ENCODE results near the gene KIF23. TPM values are rescaled to one million over a fixed set of nuclear protein-coding genes. Genes with fewer than 3 reads are reported as not detected.

Gene KIF23
- total RNA-seq, 2 experiments from 2014 or later: 54.0 to 61.6 TPM

DNA sequence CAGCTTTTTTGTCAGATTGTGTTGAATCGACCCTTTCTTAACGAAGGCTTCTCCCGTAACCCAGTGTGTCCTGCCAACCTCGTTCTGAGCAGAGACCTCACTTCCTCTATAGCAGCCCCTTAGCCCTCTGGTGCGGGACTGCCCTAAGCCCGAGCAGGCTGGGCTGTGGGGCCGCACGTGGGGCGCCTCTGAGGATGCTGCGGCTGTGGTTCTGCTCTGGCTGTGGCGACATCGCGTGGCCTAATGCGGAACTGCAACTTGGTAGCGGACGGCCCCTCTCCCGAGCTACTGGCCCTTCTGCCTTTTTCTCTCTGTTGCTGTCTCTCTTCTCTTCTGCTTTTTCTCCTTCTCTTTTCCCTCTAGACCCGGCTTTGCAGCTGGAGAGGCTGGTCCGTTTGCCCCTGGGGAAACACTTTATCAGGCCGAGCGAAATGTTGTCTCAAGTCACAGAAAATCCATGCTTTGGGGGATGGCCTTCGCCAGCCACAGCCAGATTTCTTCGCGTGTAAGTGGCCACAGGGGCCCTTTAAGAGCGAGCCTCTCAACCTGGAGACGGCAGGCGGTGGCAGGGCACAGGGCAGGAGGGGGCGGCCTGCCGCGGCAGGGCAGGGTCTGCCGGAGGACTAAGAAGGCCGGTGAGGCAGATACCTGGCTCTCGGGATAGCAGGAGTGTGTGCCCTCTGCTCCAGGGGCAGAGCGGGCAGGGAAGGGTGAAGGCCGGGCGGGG, 19.4 kb upstream of the KIF23 start:
- POLR2A ChIA-PET: no interaction called here
- no peaks in the 10 kb centered on the region for H3K36me3 ChIP-seq (ENCODE audit: insufficient read depth, low read length)
- H3K4me3 ChIP-seq (ENCODE audit: low read depth, low read length, poor library complexity, severe bottlenecking): no peak overlapping the region
- H2AFZ ChIP-seq (ENCODE audit: low read length): peak overlapping the region; percentile 75; the same call in 1 of the 2 replicates
- TF ChIP-seq, protein P1, sequence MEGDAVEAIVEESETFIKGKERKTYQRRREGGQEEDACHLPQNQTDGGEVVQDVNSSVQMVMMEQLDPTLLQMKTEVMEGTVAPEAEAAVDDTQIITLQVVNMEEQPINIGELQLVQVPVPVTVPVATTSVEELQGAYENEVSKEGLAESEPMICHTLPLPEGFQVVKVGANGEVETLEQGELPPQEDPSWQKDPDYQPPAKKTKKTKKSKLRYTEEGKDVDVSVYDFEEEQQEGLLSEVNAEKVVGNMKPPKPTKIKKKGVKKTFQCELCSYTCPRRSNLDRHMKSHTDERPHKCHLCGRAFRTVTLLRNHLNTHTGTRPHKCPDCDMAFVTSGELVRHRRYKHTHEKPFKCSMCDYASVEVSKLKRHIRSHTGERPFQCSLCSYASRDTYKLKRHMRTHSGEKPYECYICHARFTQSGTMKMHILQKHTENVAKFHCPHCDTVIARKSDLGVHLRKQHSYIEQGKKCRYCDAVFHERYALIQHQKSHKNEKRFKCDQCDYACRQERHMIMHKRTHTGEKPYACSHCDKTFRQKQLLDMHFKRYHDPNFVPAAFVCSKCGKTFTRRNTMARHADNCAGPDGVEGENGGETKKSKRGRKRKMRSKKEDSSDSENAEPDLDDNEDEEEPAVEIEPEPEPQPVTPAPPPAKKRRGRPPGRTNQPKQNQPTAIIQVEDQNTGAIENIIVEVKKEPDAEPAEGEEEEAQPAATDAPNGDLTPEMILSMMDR (conservative IDR thresholded peaks at IDR 0.05; ENCODE audit: low read length): peak; percentile 94
- TF ChIP-seq EZH2phosphoT487 (IDR thresholded peaks at IDR 0.05; ENCODE audit: borderline replicate concordance, low read depth, low read length): no peak
- DNase-seq (ENCODE audit: low spot score): peak; percentile 83
- no TSS peak for BruUV-seq (replicated peaks)
- CTCF ChIA-PET (ENCODE audit: unreplicated experiment): interaction anchor here (1.0 to 1.2 kb wide), 2 partner anchors 336 to 337 kb away, joined by 3 to 4 read pairs; no protein-coding TSS in a partner anchor
- no peak overlapping the region for H3K27ac ChIP-seq (ENCODE audit: low read depth, low read length, poor library complexity, severe bottlenecking)
- peaks cover 5% of the 10 kb centered on the region for H3K4me1 ChIP-seq (ENCODE audit: insufficient read depth, low read length, poor library complexity, severe bottlenecking)
- intact Hi-C loops (cut with micrococcal nuclease; ENCODE audit: unreplicated experiment): loop anchor here (1.0 kb wide), 1 partner anchor 335 kb away; no protein-coding TSS in a partner anchor
- H3K9me3 ChIP-seq (ENCODE audit: low read length): no peaks in the 10 kb centered on the region
- no peaks in the 10 kb centered on the region for H4K20me1 ChIP-seq (ENCODE audit: insufficient read depth, low read length)
- H3K9me2 ChIP-seq (ENCODE audit: insufficient read depth, low read length): no peaks in the 10 kb centered on the region
- no peaks in the 10 kb centered on the region for H3K79me2 ChIP-seq (ENCODE audit: insufficient read depth, low read depth, low read length)
- peak overlapping the region; percentile 38; the same call in 1 of the 2 replicates for H3K4me2 ChIP-seq (ENCODE audit: low read length)

DNA sequence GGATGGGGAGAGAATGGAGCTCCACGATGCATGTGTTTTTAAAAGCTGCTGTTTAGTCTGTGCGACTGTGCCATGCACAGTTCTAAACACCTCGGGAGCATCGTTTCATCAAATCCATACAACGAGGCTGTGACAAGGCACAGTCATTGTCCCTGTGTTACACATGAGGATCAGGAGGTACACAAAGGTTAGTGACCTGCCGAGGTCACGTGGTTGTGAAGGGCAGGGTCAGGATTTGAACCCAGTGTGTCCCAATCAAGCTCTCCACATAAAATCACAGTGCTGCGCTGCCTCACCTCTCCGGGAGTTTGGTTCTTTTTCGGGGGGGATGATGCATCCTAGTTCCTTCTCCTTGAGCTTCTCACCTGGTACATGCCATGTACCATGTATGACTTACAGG, 18.7 kb upstream of the KIF23 start:
- Histone ChIP-seq H3K27ac (ENCODE audit: low read depth, low read length, poor library complexity, severe bottlenecking) (no peak overlapping the region), H3K4me1 (ENCODE audit: insufficient read depth, low read length, poor library complexity, severe bottlenecking) (peaks cover 5% of the 10 kb centered on the region), H2AFZ (ENCODE audit: low read length) (no peak overlapping the region), H4K20me1 (ENCODE audit: insufficient read depth, low read length) (no peaks in the 10 kb centered on the region), H3K9me3 (ENCODE audit: low read length) (no peaks in the 10 kb centered on the region), H3K4me3 (ENCODE audit: low read depth, low read length, poor library complexity, severe bottlenecking) (no peak overlapping the region), H3K9me2 (ENCODE audit: insufficient read depth, low read length) (no peaks in the 10 kb centered on the region), H3K79me2 (ENCODE audit: insufficient read depth, low read depth, low read length) (no peaks in the 10 kb centered on the region), H3K4me2 (ENCODE audit: low read length) (no peak overlapping the region), H3K36me3 (ENCODE audit: insufficient read depth, low read length) (no peaks in the 10 kb centered on the region)
- BruUV-seq (replicated peaks): no TSS peak
- no peak for DNase-seq (ENCODE audit: low spot score)
- TF ChIP-seq, protein P1 (conservative IDR thresholded peaks at IDR 0.05; ENCODE audit: low read length): no peak
- TF ChIP-seq EZH2phosphoT487 (IDR thresholded peaks at IDR 0.05; ENCODE audit: borderline replicate concordance, low read depth, low read length): no peak
- CTCF ChIA-PET (ENCODE audit: unreplicated experiment): interaction anchor here (1.2 kb wide), 1 partner anchor 338 kb away, joined by 4 read pairs; no protein-coding TSS in a partner anchor
- intact Hi-C loops (cut with micrococcal nuclease; ENCODE audit: unreplicated experiment): no loop called here
- POLR2A ChIA-PET: interaction anchor here (1.3 kb wide), 1 partner anchor 20 kb away, joined by 3 read pairs; no protein-coding TSS in a partner anchor

DNA sequence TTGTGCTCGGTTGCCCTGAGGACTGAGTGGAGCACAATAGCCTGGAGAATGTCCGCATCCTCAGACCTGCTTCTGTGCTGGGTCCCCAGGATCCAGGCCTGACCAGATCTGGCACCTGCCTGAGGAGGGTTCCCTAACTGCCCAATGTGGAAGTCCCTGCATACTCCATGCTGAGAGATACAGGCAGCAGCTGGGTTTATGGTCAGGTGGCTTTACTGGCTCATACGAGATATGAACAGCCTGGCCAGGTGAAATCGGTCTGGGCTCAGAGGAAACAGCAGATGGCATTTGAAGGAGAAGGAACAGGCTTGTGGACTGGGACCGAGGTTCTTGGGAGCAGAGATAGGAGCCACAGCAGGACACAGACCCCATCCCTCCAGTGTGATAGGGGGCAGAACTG, 18.2 kb upstream of the KIF23 start:
- Histone ChIP-seq H3K27ac (ENCODE audit: low read depth, low read length, poor library complexity, severe bottlenecking) (no peak overlapping the region), H3K36me3 (ENCODE audit: insufficient read depth, low read length) (no peaks in the 10 kb centered on the region), H4K20me1 (ENCODE audit: insufficient read depth, low read length) (no peaks in the 10 kb centered on the region), H3K4me3 (ENCODE audit: low read depth, low read length, poor library complexity, severe bottlenecking) (no peak overlapping the region), H3K4me2 (ENCODE audit: low read length) (no peak overlapping the region), H2AFZ (ENCODE audit: low read length) (no peak overlapping the region), H3K79me2 (ENCODE audit: insufficient read depth, low read depth, low read length) (no peaks in the 10 kb centered on the region), H3K4me1 (ENCODE audit: insufficient read depth, low read length, poor library complexity, severe bottlenecking) (peaks cover 5% of the 10 kb centered on the region), H3K9me3 (ENCODE audit: low read length) (no peaks in the 10 kb centered on the region), H3K9me2 (ENCODE audit: insufficient read depth, low read length) (no peaks in the 10 kb centered on the region)
- ChIA-PET POLR2A (interaction anchor here (1.3 kb wide), 1 partner anchor 20 kb away, joined by 3 read pairs; no protein-coding TSS in a partner anchor), CTCF (ENCODE audit: unreplicated experiment) (no interaction called here)
- DNase-seq (ENCODE audit: low spot score): no peak
- intact Hi-C loops (cut with micrococcal nuclease; ENCODE audit: unreplicated experiment): no loop called here
- TF ChIP-seq, protein P1 (conservative IDR thresholded peaks at IDR 0.05; ENCODE audit: low read length): no peak
- TF ChIP-seq EZH2phosphoT487 (IDR thresholded peaks at IDR 0.05; ENCODE audit: borderline replicate concordance, low read depth, low read length): no peak
- no TSS peak for BruUV-seq (replicated peaks)
